Fibroblast of skin of left biceps (primary cell): ENCODE results near the gene SF3A1.
A peak's percentile ranks its signal among the peaks of the same experiment; 100 is the strongest.

Experiments
- DNase-seq, 2 experiments: peaks; one replicate each; pipeline ENCODE4 v3.0.0-alpha.2; 2013; ENCODE audit warnings: low read depth in 2 of 2

SF3A1 gene

DNA sequence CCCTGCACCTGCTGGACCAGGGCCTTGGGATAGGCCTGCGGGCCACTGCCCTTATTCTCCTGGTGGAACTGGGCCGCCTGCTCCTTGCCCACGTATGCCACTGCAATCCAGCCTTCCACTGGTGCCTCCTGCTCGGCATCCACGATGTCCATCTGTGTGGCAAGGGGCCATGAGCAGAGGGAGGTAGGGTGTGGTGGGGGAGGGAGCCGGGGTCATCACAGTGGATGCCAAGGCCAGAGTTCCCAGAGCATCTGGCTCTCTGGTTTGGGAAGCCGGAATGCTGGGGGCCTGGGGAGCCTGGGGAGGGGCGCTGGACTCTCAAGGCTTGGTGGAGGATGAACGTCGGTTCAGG, 29.9 kb upstream of the SF3A1 start:
- DNase-seq = no peak

DNA sequence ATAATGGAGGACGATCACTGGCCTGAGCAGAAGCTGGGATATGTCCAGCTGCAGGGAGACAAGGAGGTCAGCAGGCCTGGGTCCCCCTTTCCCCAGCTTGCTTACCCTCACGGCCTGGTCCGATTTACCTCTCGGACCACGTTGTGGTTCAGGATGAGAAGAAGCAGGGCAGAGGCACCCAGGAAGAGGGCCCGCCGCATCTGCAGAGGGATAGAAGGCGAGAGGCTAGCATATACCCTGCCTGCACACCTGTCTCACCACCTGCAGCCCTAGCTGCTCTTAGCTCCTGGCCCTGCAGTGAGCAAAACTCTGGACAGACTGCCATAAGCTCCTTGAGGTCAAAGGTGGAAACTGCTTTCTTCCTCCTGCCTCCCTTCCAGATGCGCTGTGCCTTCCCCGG, 29.2 kb upstream of the SF3A1 start:
- DNase-seq = no peak

DNA sequence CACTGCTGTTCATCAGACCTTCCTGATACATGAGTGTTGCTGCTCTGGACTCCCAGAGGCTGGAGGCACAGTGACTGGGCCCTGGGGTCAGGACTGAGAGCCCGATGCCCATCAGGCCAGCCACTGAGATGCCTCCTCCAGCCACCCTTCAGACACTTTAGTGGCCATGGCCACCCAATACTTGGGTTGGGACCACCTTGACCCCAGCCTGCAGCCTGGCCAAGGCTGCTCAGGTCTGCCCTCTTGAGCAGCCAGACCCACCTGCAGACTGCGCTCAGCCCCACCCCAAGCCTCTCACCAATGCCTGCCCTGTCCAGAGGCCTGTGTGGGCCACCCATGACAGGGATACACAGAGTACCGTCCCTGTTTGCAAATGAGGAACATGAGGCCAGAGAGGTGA, 26.4 kb upstream of the SF3A1 start:
- DNase-seq = no peak

DNA sequence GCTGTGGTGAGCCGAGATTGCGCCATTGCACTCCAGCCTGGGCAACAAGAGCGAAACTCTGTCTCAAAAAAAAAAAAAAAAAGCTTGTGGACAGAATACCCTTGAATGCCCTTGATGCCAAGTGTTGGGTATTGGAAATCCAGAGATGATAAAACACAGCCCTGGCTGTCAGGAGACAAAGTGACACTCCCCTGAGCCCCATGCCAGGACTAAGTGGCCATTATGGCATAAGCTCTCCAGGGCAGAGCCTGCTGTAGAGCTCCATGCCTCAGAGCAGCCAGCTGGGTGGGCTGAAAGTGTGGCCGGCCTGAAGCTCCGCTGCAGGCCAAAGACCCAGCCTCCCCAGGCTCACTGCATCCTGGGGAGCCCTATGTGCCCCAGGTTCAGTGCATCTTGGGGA, 25.6 kb upstream of the SF3A1 start:
- DNase-seq = no peak

DNA sequence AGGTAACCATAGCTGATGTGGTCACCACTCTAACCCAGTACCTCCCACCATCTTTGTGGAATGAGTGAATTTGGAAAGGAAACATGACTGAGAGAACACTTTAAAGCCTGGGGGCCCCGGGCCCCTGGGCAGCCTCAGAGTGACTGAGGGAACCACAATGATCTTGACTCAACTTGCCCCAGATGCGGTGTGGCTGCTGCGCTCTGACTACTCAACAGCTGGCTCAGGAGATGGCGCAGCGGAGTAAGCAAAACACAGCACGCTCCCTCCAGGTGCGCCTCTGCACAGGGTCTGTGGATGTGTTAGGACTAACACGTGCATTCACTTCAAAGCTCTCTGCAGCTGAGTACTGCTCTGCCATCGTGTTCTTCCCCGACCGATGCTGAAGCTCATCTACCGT, 24.6 kb upstream of the SF3A1 start:
- no peak for DNase-seq

DNA sequence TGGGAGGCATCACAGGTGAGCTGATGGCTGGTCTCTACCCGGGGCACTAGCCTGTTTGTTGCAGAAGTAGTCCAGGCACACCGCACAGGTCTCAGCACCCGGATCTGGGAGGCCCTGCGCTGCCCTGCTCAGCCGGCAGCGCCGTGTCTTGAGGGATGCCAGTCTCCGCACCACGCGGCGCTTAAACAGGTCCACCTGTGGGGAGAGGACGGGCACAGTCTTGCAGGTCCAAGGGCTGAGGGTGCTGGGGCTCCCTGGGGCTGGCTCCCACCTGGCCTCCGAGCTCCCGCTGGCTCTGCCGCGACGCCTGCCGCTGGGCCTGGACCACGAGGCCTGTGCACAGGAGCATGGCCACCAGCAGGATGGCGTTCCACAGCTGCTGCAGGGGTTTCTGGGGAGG, 23.3 kb upstream of the SF3A1 start:
- DNase-seq = no peak

DNA sequence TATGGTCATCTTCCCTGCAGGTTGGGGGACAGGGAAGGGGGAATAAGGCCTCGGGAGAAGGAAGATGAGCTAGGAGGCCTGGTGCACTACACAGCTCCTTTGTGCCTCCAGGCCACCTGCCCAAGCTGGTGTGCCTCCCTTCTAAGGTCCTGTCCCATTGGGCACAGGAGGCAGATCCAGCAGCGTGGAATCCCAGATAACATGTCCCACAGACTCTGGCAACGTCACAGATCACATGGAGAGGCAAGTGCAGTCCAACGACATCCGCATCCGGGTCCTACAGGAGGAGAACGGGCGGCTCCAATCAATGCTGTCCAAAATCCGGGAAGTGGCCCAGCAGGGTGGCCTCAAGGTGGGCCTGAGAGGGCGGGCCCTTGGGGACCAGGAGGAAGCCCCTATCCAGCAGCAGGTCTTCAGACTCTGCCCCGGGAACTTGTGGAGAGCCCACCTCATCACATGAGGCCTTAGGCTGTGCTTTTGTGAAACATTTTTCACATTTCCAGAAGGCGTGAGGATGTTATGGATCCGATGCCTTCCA, 18.7 kb upstream of the SF3A1 start:
- no peak for DNase-seq

DNA sequence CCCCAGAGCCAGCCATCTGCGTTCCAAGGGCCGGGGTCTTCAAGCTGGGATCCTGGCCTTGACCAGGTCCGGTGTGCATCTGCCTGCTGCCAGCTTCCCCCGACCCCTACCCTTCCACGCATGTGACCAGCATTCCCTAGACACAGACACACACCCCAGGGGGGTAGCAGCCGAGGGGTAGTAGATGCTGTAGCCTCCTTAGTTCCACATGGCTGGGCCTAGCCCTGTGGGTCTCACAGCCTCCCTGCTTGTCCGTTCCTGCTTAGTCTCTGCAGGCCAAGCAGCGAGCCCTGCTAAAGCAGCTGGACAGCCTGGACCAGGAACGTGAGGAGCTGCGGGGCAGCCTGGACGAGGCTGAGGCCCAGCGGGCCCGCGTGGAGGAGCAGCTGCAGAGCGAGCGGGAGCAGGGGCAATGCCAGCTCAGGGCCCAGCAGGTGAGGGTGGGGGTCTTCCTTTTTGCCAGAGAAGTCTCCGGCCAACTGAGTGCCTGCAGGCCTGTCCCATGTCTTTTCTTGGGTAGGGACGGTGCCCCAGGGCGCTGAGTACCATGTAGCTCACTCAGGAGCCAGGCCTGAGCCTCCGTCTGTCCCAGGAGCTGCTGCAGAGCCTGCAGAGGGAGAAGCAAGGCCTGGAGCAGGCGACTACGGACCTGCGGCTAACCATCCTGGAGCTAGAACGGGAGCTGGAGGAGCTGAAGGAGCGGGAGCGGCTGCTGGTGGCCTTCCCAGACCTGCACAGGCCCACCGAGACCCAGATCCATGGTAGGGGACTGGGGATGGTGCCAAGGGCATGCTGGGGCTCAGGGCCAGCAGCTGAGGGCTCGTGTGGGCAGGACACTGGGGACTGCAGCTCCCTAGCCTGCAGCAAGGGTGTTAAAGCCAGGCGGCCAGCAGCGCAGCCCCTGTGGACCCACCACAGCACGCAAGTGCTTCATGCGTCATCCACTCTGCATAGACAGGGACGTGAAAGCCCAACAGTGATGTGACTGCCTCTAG, 16.9 kb upstream of the SF3A1 start:
- DNase-seq = no peak

DNA sequence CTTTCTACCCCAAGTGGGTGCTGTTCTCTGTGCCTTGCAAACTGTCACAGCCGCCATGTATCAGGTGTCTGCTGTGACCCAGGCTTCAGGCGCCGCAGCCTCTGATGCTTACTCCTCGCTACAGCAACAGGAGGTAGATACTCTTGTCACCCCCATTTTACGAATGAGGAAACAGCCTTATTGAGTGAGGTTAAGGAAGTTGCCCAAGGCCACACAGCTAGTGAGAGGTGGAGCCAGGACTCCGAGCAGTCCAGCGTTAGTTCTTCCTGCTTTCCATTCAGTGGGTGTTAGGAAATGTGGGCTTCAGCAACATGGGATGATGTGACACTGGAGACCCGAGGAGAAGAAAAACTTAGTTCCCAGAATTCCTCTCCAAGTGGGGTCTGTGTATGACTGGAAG, 16.2 kb upstream of the SF3A1 start:
- DNase-seq = no peak

DNA sequence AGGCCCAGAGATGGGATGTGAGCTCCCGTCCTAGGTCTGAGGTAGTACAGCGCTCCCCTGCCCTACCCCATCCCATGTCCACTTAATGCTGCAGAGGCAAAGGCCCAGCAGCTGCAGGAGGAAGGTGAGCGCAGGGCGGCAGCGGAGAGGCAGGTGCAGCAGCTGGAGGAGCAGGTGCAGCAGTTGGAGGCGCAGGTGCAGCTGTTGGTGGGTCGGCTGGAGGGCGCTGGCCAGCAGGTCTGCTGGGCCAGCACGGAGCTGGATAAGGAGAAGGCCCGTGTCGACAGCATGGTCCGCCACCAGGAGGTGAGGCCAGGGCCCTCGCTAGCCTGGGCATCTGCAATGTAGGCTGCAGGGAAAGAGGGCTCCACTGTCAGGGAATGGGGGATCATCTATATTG, 15.3 kb upstream of the SF3A1 start:
- no peak for DNase-seq

DNA sequence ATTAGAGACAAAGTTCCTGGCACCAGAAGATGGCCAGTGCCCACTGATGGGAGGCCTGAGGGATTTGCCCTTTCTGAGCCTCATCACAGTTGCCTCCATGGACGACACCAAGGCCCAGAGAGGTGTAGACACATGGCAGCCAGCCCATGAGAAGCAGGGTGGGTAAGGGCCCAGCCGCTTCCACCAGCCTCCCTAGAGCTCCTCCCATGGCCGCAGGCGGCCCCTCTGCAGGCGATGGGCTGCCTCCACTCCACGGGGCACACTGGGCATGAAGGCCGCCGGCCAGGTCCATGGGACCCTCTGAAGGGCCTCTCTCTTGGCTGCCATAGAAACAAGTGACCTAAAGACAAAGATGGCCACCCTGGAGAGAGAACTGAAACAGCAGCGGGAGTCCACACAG, 14.6 kb upstream of the SF3A1 start:
- DNase-seq = no peak

DNA sequence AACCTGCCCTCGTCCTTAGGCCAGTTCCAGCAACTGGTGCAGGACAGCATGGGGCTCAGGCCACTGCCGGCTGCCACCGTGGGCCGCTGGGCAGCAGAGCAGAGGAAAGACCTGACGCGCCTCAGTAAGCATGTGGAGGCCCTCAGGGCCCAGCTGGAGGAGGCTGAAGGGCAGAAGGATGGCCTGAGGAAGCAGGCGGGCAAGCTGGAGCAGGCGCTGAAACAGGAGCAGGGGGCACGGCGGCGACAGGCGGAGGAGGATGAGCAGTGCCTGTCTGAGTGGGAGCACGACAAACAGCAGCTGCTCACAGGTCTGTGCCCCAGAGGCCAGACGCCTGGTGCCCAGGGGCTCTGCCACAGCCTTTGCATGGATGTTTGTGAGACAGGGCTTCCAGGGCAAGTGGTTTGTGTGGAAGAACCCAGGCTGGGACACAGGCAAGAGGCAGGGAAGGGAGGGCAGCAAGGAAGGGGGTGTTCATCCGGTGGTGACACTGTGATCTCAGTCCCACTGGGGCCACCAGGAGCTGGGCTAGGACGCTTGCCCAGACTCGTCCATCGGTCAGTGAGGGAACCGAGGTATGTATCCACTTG, 14.0 kb upstream of the SF3A1 start:
- DNase-seq = no peak

DNA sequence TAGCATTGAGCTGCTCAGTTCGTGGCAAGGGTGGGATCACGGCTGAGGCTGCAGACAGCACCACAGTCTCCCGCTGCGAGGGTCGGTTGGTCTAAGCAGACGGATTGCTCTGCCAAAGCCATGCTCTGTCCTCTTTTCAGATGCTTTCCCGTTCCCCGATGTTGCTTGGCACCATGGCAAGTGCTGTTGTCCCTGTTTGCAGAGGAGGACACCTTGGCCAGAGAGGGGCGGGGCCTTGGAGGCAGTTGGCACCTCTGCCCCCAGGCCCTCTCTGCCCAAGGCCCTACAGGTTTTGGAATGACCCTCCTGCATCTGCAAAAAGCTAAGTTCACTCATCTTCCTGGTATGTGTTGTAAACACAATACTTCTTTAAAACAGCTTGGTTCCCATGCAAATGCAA, 11.7 kb upstream of the SF3A1 start:
- no peak for DNase-seq

DNA sequence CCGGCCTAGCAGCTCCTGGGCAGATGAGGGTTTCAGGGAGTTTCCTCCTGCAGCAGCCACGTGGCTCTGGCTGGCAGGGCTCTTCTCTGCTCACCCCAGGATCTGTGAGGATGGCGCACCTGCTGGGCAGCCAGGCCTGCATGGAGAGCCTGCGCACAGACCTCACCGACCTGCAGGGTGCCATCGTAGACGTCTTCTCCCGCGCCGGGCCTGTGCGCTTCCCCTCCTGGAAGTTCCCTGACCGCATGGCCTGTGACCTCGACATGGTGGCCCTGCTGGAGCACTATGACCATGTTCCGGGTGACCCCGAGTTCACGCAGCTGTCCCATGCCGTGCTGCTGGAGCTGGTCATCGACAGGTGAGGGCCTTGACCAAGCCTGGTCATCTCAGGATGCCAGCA, 9.2 kb upstream of the SF3A1 start:
- DNase-seq = no peak

DNA sequence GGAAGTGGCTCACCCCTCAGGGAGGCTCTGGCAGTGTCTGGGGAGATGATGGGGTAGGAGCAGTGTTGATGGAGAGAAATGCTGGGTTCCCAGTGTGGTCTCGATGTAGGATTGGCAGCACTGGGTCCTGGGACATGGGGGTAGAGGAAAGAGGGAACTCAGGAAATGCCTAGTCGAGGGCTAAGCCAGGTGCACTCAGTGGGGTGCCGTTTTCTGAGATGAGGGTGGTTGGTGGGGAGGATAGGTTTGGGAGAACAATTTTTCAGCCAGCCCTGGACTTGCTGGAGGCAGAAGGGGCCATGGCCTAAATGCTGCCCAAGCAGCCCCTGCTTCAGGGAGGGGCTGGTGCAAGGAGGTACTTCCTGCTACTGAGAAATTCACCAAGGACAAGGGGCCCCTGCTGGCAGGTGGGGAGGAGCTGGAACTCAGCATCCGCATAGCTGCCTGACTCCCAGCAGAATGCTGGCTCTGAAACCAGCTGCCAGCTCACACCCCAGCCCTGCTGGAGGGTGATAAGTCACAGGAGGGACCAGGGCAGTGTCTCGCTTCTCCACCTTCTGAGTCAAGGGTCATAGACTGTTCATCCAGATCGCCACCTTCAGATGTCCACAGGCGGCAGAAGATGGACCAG, 6.1 kb upstream of the SF3A1 start:
- no peak for DNase-seq

DNA sequence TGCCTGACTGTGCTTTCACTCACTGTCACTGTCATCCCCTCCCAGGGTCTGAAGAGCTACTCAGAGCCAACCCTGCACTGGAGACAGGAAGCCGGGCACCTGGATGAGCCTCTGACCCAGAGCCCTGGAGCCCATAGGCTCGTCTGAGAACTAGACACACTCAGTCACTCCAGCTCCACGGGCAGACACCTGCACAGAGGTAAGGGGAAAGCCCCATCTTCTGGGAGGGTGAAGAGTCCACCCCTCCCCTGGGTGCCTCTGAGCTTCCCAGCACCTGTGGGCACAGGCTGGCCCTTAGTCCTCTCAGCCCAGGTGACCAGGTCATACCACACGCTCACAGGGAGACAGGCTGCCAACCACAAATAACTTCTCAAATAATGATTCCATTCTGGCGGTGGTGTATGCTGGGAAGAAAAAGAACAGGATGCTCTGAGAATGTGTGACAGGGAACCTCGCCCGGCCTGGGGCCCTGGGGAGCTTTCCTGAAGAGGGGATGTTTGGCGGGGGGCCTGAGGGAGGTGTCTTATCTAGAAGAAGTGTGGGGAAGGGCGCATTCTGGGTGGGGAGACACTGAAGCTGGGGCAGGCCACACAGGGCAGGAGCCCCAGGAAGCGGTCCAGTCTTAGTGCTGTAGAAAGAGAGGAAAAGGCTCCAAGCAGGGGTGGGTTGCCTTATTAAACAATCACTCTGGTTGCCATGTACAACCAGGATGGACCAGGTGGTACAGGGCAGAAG, 5.4 kb upstream of the SF3A1 start:
- DNase-seq = no peak

DNA sequence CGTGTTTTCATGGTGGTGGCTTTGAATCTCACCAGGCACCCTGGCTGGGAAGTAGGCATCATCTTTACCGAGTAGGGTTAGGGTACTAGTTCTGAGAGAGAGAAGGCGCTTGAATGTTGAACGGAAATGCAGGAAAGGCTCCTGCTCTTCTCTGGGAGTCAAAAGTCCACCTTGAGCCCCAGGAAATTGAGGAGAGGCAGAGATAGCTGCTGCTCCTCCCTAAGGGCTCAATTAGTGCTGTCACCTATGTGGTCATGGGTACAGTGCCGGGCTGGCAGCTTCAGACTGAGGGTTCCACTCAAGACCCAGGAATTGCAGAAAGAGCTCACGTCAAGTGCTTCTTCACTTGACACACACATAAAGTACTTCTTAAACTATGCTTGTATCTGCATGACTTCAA, 1.8 kb upstream of the SF3A1 start:
- DNase-seq = no peak

DNA sequence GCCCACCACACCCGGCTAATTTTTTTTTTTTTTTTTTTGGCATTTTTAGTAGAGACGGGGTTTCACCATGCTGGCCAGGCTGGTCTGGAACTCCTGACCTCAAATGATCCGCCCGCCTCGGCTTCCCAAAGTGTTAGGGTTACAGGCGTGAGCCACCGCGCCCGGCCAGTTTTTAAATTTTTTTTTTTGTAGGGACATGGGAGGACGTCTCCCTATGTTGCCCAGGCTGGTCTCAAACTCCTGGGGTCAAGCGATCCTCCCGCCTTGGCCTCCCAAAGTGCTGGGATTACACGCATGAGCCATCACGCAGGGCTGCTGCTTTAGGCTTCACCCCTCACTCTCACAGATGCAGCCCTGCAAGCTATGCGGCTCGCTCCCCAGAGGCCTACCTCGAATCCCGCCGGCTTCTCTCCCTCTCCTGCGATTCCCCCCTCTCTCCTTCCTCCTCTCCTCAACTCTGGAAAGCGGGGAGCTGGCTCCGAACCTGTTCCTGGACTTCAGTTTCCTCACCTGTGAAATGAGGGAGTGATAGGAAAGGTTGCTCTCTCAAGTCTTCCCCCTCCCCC, 1.0 kb upstream of the SF3A1 start:
- no peak for DNase-seq

DNA sequence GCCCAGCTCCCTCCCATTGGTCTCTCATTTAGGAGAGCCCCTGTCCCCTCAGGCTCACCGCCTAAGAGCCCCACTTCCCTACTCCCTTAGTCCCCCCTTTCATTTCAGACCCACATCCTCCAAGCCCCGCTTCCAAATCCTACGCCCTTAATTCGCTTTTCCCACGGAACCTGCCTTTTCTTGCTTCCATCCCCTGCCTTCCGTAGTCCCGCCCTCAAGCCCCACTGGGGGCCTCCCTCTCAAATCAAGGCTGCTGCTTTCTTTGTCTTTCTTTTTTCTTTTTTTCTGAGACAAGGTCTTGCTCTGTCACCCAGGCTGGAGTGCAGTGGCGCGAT, 509 bp upstream of the SF3A1 start:
- DNase-seq = peak in 1 of 2 experiments; percentile 0

DNA sequence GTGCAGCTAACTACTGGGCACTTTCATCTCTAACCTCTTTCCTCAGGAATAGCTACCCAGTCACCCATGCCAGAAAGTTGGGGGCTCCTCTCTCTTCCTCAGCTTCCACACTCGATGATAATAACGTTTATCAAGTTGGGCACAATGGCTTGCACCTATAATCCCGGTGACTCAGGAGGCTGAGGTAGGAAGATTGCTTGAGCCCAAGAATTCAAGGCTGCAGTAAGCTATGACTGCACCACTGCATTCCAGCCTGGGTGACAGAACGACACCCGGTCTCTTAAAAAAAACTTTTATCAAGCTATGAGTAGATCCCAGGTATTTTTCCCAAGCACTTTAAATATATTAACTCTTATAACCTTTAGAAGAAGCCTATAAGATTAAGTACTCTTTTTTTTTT, 2.0 kb downstream of the SF3A1 start:
- DNase-seq = no peak

DNA sequence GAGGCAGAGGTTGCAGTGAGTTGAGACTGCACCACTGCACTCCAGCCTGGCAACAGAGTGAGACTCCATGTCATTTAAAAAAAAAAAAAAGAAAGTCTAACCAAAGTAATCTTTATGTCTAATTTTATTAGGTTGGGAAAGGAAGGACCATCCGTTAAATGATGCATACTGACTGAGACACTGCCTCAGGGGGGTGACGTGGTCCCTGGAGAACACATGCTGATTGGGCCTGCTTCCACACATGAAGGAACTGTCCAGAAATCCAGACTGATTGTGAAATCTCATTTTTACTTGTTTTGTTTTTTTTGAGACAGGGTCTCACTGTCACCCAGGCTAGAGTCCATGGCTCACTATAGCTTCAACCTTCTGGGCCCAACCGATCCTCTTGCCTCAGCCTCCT, 5.5 kb downstream of the SF3A1 start:
- DNase-seq = no peak

DNA sequence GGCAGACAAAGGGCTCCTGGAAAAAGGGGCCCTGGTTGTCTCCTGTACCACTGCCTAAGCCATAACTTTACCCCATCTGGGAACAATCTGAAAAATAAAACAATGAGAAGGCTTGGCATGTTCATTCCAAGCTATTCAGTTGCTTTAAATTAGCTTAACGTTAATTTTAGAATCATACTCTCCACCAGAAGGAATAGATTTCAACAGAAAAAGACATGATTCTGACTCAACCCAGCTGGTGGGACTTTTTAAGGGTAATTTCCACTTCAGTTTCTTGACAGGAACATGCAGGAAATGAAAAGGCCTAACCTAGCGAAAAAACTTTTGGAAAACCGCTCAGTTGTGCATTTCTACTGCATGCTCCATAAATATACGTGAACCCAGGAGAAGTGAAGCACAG, 7.9 kb downstream of the SF3A1 start:
- DNase-seq = no peak
